Osteoblast (primary cell): ENCODE data around the gene FGFRL1. TPM values are rescaled to one million over a fixed set of nuclear protein-coding genes. Genes with fewer than 3 reads are reported as not detected.
"Not testable (repeated sequence)": the region's sequence is repeated elsewhere in the genome, so short reads cannot be mapped to it uniquely, and the experiment has no call there.

Source experiments
- DNase-seq: peaks from one replicate; pipeline ENCODE4 v3.0.0; 2011; ENCODE audit warnings: low spot score, mixed read lengths; ENCODE audit not compliant: insufficient read length; ENCODE audit errors: missing footprints
- H2AFZ ChIP-seq: 2 replicates; pipeline ENCODE4 v1.6.0; 2011; ENCODE audit warnings: mild to moderate bottlenecking, low read length
- H3K27ac ChIP-seq: 2 replicates; pipeline ENCODE4 v1.5.1; 2011; ENCODE audit warnings: mild to moderate bottlenecking, low read depth, low read length, moderate library complexity
- H3K27me3 ChIP-seq: 2 replicates; pipeline ENCODE4 v1.6.0; 2012; ENCODE audit warnings: mild to moderate bottlenecking, control low read depth, inconsistent platforms, low read length, moderate library complexity; ENCODE audit not compliant: insufficient read depth
- H3K36me3 ChIP-seq: 2 replicates; pipeline ENCODE4 v1.5.1; 2011; ENCODE audit warnings: mild to moderate bottlenecking, low read length, control low read depth, moderate library complexity; ENCODE audit not compliant: insufficient read depth
- H3K4me1 ChIP-seq: 2 replicates; pipeline ENCODE4 v1.5.1; 2011; ENCODE audit warnings: mild to moderate bottlenecking, low read length, control low read depth, moderate library complexity; ENCODE audit not compliant: insufficient read depth
- H3K4me2 ChIP-seq: 2 replicates; pipeline ENCODE4 v1.6.0; 2011; ENCODE audit warnings: mild to moderate bottlenecking, low read length; ENCODE audit not compliant: insufficient read depth
- H3K4me3 ChIP-seq: fragments of 200-600 bp; sonication (generic); 3 replicates; pipeline ENCODE4 v1.5.1; 2012; ENCODE audit warnings: mild to moderate bottlenecking, low read length, inconsistent platforms; ENCODE audit not compliant: insufficient read depth
- H3K79me2 ChIP-seq: 2 replicates; pipeline ENCODE4 v1.6.0; 2012; ENCODE audit warnings: mild to moderate bottlenecking, low read length, control low read depth, inconsistent platforms; ENCODE audit not compliant: insufficient read depth
- H3K9me3 ChIP-seq: 2 replicates; pipeline ENCODE4 v1.5.1; 2011; ENCODE audit warnings: low read depth, low read length, control low read depth
- H4K20me1 ChIP-seq: 2 replicates; pipeline ENCODE4 v1.6.0; 2012; ENCODE audit warnings: mild to moderate bottlenecking, low read length, control low read depth; ENCODE audit not compliant: insufficient read depth
- total RNA-seq: library from RNA; depleted of rRNA; stranded (reverse); fragments of >200 nt; gene quantifications from 2 replicates; pipeline ENCODE4 v1.2.3, GENCODE V29; 2012
- TF ChIP-seq, protein P1 (sequence below): IDR thresholded peaks from 2 replicates; pipeline ENCODE4 v1.5.1; 2011; ENCODE audit warnings: mild to moderate bottlenecking, low read depth, low read length, moderate library complexity; ENCODE audit errors: extremely low read depth

FGFRL1 gene
- total RNA-seq, 1 donor: 30.8 TPM

- H3K4me2 ChIP-seq, DNase-seq, H4K20me1 ChIP-seq, H3K79me2 ChIP-seq, H3K4me3 ChIP-seq, H2AFZ ChIP-seq, H3K9me3 ChIP-seq, H3K27ac ChIP-seq, H3K36me3 ChIP-seq: not testable (repeated sequence)
- peaks cover 17% of the 10 kb centered on the region for H3K4me1 ChIP-seq
- H3K27me3 ChIP-seq: peaks cover 48% of the 10 kb centered on the region
These were observed 43.3 kb downstream of the FGFRL1 start for GRCh38 chr4:1054696-1055242.

- not testable (repeated sequence) for H3K4me3 ChIP-seq, H3K9me3 ChIP-seq, H3K4me2 ChIP-seq, H3K27ac ChIP-seq, H3K79me2 ChIP-seq, H3K36me3 ChIP-seq, DNase-seq, H2AFZ ChIP-seq, H4K20me1 ChIP-seq
- Histone ChIP-seq H3K27me3 (peaks cover 48% of the 10 kb centered on the region), H3K4me1 (peaks cover 17% of the 10 kb centered on the region)
These were observed 43.8 kb downstream of the FGFRL1 start for GRCh38 chr4:1055243-1055701.

GRCh38 chr4:1055721-1056590, 44.5 kb downstream of the FGFRL1 start:
- H3K27me3 ChIP-seq: peaks cover 50% of the 10 kb centered on the region
- DNase-seq: no peak
- H3K79me2 ChIP-seq: no peaks in the 10 kb centered on the region
- no peak overlapping the region for H3K27ac ChIP-seq
- H3K4me3 ChIP-seq: no peak overlapping the region
- TF ChIP-seq, protein P1, sequence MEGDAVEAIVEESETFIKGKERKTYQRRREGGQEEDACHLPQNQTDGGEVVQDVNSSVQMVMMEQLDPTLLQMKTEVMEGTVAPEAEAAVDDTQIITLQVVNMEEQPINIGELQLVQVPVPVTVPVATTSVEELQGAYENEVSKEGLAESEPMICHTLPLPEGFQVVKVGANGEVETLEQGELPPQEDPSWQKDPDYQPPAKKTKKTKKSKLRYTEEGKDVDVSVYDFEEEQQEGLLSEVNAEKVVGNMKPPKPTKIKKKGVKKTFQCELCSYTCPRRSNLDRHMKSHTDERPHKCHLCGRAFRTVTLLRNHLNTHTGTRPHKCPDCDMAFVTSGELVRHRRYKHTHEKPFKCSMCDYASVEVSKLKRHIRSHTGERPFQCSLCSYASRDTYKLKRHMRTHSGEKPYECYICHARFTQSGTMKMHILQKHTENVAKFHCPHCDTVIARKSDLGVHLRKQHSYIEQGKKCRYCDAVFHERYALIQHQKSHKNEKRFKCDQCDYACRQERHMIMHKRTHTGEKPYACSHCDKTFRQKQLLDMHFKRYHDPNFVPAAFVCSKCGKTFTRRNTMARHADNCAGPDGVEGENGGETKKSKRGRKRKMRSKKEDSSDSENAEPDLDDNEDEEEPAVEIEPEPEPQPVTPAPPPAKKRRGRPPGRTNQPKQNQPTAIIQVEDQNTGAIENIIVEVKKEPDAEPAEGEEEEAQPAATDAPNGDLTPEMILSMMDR: no peak
- no peaks in the 10 kb centered on the region for H3K36me3 ChIP-seq
- H3K9me3 ChIP-seq: no peaks in the 10 kb centered on the region
- H3K4me2 ChIP-seq: no peak overlapping the region
- no peak overlapping the region for H2AFZ ChIP-seq
- no peaks in the 10 kb centered on the region for H4K20me1 ChIP-seq
- H3K4me1 ChIP-seq: peaks cover 17% of the 10 kb centered on the region

DNA sequence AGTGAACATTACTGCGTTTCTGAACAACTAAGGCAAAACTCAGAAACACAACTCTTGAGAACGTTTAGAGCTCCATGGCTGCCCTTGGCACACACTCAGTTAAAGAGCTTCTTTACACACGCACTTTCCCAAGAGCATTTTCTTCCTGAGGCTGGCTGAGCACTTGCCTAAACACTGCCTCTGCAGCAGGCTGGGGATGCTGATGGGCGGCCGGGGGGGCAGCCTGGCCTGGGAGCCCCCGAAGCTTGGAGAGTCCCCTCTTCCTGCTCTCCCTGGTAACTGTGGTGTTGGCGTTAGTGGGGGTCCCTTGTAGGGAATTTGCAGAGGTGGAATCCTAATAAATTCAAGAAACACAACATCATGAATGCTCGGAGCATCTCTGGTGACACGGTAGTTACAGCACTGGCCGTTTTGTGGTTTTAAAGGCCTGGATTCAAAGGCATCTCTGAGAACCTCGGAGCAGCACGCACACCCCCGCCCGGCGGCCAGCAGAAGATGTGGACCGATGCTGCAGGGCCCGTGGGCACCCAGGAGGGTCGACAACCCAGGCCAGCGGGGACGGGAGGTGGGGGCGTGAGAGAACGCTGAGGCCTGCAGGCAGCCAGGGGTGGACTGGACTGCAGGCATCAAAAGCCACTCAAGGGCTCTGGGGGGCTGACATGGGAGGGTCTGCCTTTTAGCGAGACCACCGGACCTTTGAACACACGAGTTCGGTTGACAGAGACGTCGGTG, 45.4 kb downstream of the FGFRL1 start:
- H3K27ac ChIP-seq: no peak overlapping the region
- TF ChIP-seq, protein P1: no peak
- H3K9me3 ChIP-seq: no peaks in the 10 kb centered on the region
- H4K20me1 ChIP-seq: no peaks in the 10 kb centered on the region
- H3K4me3 ChIP-seq: no peak overlapping the region
- H3K27me3 ChIP-seq: peaks cover 56% of the 10 kb centered on the region
- no peak overlapping the region for H2AFZ ChIP-seq
- no peaks in the 10 kb centered on the region for H3K36me3 ChIP-seq
- H3K79me2 ChIP-seq: no peaks in the 10 kb centered on the region
- DNase-seq: no peak
- H3K4me1 ChIP-seq: peaks cover 16% of the 10 kb centered on the region
- no peak overlapping the region for H3K4me2 ChIP-seq
